ENCODE data around the gene UQCC3.

- TF ChIP-seq SIN3A (IDR thresholded peaks at IDR 0.05; ENCODE audit: low read depth, low read length) (no peak), RBBP5 (conservative IDR thresholded peaks at IDR 0.05) (no peak), ZBTB33 (IDR thresholded peaks at IDR 0.05) (no peak), TAF1 (IDR thresholded peaks at IDR 0.05; ENCODE audit: borderline replicate concordance, low read depth, low read length) (no peak), CTCF (IDR thresholded peaks at IDR 0.05 in 2 of 3, conservative IDR thresholded peaks at IDR 0.05 in 1 of 3; ENCODE audit: control insufficient read depth in 2 of 3, extremely low read depth in 1 of 3, insufficient read depth in 1 of 3, low read depth in 3 of 3, low read length in 3 of 3) (no peak), MYC (IDR thresholded peaks at IDR 0.05; ENCODE audit: insufficient read depth, insufficient read length, insufficient replicate concordance, low read length, severe bottlenecking) (no peak), EZH2 (IDR thresholded peaks at IDR 0.05; ENCODE audit: borderline replicate concordance, control insufficient read depth, low read depth, low read length) (no peak), BCL11A (IDR thresholded peaks at IDR 0.05; ENCODE audit: low read depth, low read length) (no peak), RFX5 (IDR thresholded peaks at IDR 0.05; ENCODE audit: low read depth, low read length) (no peak), SREBF2 (IDR thresholded peaks at IDR 0.05; ENCODE audit: low read length) (no peak), SP1 (IDR thresholded peaks at IDR 0.05; ENCODE audit: low read depth, low read length) (no peak), USF2 (IDR thresholded peaks at IDR 0.05; ENCODE audit: borderline replicate concordance, low read depth, low read length) (no peak), POLR2A (IDR thresholded peaks at IDR 0.05; ENCODE audit: low read depth, low read length) (no peak; the same call in 1 of the 2 replicates)
These were observed 23.1 kb upstream of the UQCC3 start for GRCh38 chr11:62648185-62648966.
